HG03060 (cell line): ENCODE data around the gene SCIMP.
"Not testable (repeated sequence)": the region's sequence is repeated elsewhere in the genome, so short reads cannot be mapped to it uniquely, and the experiment has no call there.

ENCODE experiments used
- ATAC-seq: cut with Tn5 transposase; IDR thresholded peaks from one replicate; pipeline ENCODE4 v1.9.1; 2021; ENCODE audit warnings: low read depth, moderate number of reproducible peaks; ENCODE audit not compliant: unreplicated experiment

The SCIMP gene

GRCh38 chr17:5238333-5238732 lies 3.7 kb upstream of the SCIMP start:
- ATAC-seq = no peak

- no peak for ATAC-seq
Measured at GRCh38 chr17:5237541-5238016, 2.9 kb upstream of the SCIMP start.

GRCh38 chr17:5236938-5237540 lies 2.4 kb upstream of the SCIMP start:
- ATAC-seq = no peak

- ATAC-seq = not testable (repeated sequence)
Measured at GRCh38 chr17:5233492-5233891, 1.2 kb downstream of the SCIMP start.

GRCh38 chr17:5226940-5227878 lies 7.5 kb downstream of the SCIMP start:
- no peak for ATAC-seq

- no peak for ATAC-seq
Measured at GRCh38 chr17:5225668-5226457, 8.8 kb downstream of the SCIMP start.

GRCh38 chr17:5221912-5222311 lies 12.7 kb downstream of the SCIMP start:
- not testable (repeated sequence) for ATAC-seq

GRCh38 chr17:5220074-5220473 lies 14.6 kb downstream of the SCIMP start:
- no peak for ATAC-seq

- no peak for ATAC-seq
Measured at GRCh38 chr17:5219536-5219935, 15.1 kb downstream of the SCIMP start.

GRCh38 chr17:5217562-5217961 lies 17.1 kb downstream of the SCIMP start:
- not testable (repeated sequence) for ATAC-seq

- no peak for ATAC-seq
Measured at GRCh38 chr17:5211458-5211857, 23.2 kb downstream of the SCIMP start.

GRCh38 chr17:5210614-5211252 lies 23.9 kb downstream of the SCIMP start:
- ATAC-seq = no peak

- no peak for ATAC-seq
Measured at GRCh38 chr17:5210091-5210490, 24.6 kb downstream of the SCIMP start.

GRCh38 chr17:5209396-5209795 lies 25.3 kb downstream of the SCIMP start:
- ATAC-seq = no peak

GRCh38 chr17:5203908-5204294 lies 30.8 kb downstream of the SCIMP start:
- ATAC-seq = no peak

GRCh38 chr17:5203178-5203907 lies 31.3 kb downstream of the SCIMP start:
- ATAC-seq = no peak

- ATAC-seq = no peak
Measured at GRCh38 chr17:5201011-5201410, 33.6 kb downstream of the SCIMP start.

GRCh38 chr17:5200360-5200759 lies 34.3 kb downstream of the SCIMP start:
- ATAC-seq = no peak

- ATAC-seq = no peak
Measured at GRCh38 chr17:5198472-5198871, 36.2 kb downstream of the SCIMP start.

- ATAC-seq = no peak
Measured at GRCh38 chr17:5194346-5194745, 40.3 kb downstream of the SCIMP start.
